ENCODE results near the gene NDUFAF3.
A peak's percentile ranks its signal among the peaks of the same experiment; 100 is the strongest.

The NDUFAF3 gene, protein sequence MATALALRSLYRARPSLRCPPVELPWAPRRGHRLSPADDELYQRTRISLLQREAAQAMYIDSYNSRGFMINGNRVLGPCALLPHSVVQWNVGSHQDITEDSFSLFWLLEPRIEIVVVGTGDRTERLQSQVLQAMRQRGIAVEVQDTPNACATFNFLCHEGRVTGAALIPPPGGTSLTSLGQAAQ

GRCh38 chr3:49021813-49022687 lies at the start of gene NDUFAF3:
Gene NDUFAF3, plus strand, starts transcription at chr3:49022121. Its CDS starts 24 bp downstream, at chr3:49022145.
- no peak for FAIRE-seq

DNA sequence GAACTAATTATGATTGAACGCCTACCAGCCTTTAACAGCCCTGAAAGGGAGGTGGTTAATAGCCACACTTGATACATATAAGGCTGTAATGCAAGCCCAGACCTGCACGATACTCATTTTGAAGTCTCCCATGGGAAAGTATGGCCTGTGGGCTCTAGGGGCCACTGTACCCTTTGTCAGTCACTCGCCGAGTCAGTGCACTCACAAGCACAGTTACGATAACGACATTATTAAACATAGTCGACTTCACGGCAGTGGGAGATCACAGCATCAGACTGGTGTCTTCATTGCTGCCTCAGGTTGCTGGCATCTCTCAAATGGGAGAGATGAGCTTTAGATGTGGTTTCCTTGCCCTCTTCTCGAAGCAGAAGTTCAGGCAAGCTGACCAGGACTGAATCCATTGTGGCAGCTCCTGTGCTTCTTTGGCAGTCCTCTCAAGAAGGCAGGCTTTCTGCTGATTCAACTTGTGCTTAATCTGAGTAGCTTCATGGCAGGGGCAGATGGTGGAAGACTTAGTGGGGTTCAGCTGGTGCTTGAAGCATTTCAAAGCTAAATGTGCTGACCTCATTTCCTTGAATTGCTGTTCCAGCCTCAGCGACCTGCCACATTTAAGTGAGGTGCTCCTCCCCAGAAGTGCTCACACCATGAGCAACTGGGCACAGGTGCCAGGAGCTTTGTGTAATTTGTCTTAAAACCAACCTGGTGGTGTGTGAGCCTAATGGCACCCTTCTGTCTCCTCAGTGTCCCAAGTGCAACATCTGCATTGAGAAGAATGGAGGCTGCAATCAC lies 47.7 kb upstream of the NDUFAF3 start:
- FAIRE-seq: no peak

GRCh38 chr3:48979451-48979850 lies 42.5 kb upstream of the NDUFAF3 start:
- FAIRE-seq: no peak

GRCh38 chr3:48980295-48980694 lies 41.6 kb upstream of the NDUFAF3 start:
- FAIRE-seq: no peak

DNA sequence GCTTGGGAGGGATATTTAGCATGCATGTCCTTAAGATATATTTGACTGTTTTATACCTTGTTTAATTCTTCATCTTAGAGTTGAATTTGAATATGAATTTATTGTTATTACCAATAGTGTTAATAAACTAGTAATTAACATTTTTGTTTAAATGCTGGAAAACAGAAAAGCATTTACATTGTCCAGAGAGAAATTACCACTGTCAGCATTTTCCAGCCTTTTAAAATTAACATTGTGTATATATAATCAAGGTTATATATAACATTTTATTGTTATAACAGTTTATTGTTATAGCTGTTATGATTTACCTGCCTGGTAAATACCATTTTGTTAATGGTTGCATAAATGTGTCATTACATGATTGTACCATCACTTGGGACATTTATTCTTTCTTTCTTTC lies 39.9 kb upstream of the NDUFAF3 start:
- FAIRE-seq: no peak

DNA sequence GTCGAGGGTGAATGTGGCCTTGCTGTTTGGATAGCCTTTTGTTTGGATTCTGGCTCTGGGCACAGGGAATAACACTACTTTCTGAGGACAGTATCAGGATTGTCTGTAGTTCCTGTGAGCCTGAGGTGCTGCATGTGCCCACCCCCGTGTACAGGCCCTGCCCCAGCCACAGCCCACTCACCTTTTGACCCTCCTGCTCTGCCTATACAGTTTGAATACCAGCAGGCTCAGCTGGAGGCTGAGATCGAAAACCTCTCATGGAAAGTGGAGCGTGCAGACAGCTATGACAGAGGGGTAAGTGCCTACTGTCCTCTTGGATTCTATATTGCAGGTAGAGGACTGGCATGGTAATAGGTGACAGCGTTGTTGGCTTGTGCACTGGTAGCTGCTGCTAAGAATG lies 39.2 kb upstream of the NDUFAF3 start:
- FAIRE-seq: no peak

GRCh38 chr3:48983096-48983495 lies 38.8 kb upstream of the NDUFAF3 start:
- FAIRE-seq: no peak

GRCh38 chr3:48984663-48985062 lies 37.3 kb upstream of the NDUFAF3 start:
- no peak for FAIRE-seq

- no peak for FAIRE-seq
Measured at GRCh38 chr3:48985831-48986376, 36.0 kb upstream of the NDUFAF3 start.

GRCh38 chr3:48989126-48989795 lies 32.7 kb upstream of the NDUFAF3 start:
- no peak for FAIRE-seq

- FAIRE-seq: peak; percentile 69
Measured at GRCh38 chr3:48989796-48990635, 31.9 kb upstream of the NDUFAF3 start, which contains the start of gene P4HTM. Gene P4HTM, plus strand, starts transcription at chr3:48990241. Its CDS starts 16 bp downstream, at chr3:48990257.

DNA sequence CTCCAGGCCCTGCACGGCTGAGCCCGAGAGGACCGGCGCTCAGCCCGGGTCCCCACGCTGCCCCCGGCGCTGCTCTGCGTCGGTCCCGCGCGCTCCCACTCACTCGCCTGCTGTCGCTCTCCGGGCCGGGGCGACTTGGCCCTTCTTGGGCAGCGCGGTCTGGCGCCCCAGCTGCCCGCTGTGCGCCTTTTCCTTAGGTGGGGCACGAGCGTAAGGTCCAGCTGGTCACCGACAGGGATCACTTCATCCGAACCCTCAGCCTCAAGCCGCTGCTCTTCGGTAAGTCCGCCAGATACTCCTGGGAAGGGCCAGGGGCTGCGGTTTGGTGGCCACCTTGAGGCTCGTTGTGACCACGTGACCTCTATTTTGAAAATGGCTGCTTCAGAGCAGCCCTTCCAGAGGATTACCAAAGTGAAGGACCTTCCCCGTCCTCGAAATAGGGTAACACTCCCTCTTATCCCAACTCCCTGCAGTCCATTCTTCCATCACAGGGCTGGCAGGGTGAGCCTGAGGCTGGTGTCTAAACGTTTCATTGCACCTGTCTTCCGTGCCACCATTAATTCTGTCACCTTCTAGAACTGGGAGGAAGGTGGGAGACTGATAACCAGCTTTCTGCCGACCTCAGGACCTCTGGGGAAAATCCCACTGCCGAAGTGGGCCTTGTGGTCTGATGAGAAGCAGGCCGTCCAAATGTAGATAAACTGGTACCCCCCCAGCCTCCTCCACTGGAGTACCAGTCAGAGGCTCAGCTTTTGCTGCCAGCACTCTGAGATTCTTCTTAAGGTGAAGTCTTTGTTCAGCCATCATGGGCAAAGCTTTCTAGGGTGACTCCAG lies 31.1 kb upstream of the NDUFAF3 start:
- FAIRE-seq: no peak

GRCh38 chr3:48991851-48992545 lies 29.9 kb upstream of the NDUFAF3 start:
- FAIRE-seq: no peak

DNA sequence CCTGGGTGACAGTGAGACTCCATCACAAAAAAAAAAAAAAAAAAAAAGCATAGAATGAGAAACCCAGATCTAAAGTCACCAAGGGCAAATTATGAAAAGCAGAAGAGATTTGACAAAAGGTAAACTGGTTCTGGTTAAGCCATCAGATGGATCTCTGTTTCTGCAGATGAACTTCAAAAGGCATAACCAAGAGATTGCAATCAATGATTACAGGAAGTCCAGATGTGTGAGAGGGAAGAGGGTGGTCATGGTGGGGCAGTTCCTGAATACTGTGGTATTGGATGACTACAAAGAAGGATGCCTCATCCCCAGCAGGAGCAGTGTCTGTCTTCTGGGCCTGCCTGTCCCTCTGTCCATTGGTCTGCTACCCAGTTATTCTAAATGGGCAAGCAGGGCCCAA lies 28.1 kb upstream of the NDUFAF3 start:
- no peak for FAIRE-seq

GRCh38 chr3:48996640-48997039 lies 25.3 kb upstream of the NDUFAF3 start:
- FAIRE-seq: no peak

GRCh38 chr3:48997102-48997635 lies 24.8 kb upstream of the NDUFAF3 start:
- no peak for FAIRE-seq

GRCh38 chr3:48997714-48998637 lies 23.9 kb upstream of the NDUFAF3 start:
- FAIRE-seq: no peak

GRCh38 chr3:48999085-48999858 lies 22.6 kb upstream of the NDUFAF3 start:
- no peak for FAIRE-seq
